ENCODE results near the gene SPOCK1.

The SPOCK1 gene

DNA sequence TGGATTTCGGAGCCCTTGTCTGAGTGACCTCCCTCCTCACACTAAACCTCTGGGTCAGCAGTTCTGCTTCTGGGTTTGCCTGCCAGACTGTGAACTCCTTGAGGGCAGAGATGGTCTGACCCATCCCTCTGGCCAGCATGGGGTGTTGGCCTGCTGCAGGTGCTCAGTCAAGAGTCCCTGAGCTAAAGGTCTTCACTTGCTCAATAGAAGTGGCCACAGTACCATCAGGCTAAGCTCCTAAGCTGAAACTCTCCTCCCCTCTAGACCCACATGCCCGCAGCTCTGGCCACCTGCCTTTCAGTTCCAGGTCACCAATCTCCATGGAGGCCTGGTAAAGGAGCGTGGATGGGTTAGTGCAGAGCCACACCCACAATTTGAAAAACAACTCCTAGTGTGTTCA is 316.6 kb downstream of the SPOCK1 start:
- no peak for DNase-seq

DNA sequence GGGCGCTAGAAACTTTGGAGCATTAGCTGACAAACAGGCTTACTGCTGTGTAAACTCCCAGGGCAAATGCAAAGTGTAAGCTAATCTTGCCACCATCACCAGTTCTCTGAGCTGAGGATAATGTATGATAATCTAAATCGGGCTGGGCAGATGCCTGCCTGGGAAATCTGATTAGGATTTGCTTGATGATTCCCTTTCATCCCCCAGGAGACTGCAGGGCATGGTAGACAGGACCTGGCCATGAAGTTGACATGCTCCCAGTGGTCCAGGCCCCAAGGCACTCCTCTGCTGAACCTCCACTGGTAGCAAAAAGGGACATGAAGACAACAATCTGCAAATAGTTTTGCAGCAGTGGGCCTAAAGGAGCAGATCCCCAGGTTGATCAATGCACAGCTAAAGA is 317.5 kb downstream of the SPOCK1 start:
- DNase-seq: no peak

DNA sequence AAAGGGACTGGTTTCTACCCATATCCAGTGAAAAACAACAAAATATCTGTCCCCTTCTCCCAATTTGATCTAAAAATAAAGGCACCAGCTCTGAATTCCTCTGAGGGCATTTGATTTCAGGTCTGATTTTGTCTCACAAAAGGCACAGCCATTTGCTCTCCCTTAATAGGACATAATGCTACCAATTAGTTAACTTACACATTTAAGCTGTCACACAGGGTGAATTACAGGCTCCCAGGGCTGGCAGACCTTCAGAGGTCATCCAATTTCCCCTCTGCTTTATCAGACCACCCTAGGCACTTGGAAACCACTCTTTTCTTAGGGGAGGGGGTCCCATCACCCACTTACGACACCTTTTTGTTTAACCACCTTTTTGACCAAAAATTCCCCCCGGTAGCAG is 319.9 kb downstream of the SPOCK1 start:
- DNase-seq: no peak

DNA sequence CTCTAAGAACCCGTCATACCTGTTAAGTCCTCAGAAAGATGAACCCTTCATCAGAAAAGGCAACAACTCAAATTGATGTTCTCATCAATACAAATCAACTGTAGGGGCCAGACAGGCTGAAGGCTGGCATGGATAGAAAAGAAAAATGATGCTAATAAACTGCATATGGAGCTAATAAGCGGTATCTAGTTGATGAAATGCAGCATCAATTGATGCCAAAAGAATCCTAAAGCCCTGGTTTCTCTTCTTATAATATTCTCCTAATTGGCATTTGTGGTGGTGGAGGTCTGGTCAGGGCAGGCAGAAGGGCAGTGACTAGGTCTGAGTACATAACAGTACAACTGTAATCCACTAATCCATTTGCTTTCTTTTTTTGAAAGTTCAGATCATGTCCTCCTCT is 322.5 kb downstream of the SPOCK1 start:
- DNase-seq: no peak

GRCh38 chr5:137176126-137176525 is 323.0 kb downstream of the SPOCK1 start:
- DNase-seq: no peak

DNA sequence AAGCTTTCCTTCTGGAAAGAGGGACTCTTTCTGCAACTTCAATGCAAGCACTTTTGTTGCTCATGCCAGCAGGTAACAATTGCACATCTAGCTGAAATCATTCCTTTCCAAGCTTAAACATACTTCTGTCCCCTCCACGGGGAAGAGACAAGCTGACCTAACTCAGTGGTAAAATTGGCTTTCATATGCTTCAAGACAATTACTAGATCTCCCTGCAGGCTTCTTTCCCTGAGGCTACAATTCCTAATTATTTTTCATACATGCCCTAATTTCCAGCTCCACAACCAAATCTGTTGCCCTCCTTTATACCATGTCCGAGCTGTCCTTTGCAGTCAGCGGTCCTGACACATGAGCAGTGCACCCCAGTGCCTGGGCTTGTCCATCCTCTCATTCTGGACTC is 324.9 kb downstream of the SPOCK1 start:
- DNase-seq: no peak

DNA sequence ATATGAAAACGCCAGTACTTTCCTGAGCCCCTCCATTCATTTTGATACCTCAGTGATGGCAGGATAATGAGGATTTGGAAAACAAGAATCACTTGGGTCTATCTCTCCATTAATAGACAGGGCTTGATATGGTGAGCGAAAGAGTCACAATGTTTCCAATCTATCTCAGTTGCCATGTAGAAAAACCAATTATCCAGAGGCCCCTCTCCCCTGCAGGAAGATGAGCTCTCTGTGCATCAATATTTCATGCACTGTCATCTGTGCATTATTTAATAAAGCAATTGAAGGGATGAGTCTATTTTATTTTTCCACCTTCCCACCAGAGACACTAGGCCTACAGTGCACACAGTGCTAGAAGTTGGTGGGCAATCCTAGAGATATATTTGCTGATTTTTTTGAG is 326.9 kb downstream of the SPOCK1 start:
- no peak for DNase-seq

DNA sequence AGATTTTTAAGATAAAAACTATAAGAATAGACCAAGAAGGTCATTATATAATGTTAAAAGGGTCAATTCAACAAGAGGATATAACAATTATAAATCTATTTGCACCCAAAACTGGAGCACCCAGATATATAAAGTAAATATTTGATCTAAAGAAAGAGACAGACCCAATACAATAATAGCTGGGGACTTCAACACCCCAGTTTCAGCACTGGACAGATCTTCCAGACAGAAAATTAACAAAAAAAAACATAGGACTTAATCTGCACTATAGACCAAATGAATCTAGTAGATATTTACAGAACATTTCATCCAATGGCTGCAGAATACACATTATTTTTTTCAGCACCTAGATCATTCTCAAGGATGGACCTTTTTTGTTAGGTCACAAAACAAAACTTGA is 331.9 kb downstream of the SPOCK1 start:
- DNase-seq: no peak

DNA sequence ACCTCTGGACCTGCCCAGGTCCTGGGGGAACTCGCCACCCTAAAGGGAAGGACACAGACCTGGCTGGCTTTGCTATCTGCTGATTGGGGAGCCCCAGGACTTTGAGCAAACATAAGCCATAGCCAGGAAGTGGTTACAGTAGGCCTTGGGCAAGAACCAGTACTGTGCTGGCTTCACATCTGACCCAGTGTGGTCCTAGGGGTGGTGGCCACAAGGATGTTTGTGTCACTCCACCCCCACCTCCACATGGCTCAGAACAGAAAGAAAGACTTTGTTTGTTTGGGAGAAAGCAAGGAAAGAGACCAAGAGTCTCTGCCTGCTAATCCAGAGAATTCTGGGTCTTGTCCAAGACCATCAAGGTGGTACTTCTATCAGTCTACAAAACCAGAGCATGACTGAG is 334.2 kb downstream of the SPOCK1 start:
- DNase-seq: no peak

- DNase-seq: no peak
Observed at GRCh38 chr5:137164536-137164935, 334.6 kb downstream of the SPOCK1 start.

DNA sequence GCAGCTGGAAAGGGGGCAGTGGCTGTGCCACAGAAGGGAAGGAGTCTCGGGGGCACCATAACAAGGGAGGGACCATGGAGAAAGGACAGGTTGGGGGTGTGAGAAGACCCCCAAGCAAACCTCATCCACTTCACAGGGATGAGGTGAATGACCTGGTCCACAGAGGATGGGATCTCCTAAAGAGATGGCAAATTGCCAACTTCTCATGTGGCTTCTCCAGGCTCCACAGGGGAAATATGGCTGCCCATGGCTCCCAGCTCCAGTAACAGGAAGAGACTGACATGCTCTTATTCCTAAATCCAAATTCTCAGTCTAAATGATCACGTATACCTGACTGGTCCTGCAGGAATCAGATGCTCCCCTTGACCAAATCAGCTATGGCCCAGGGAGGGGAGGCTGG is 340.4 kb downstream of the SPOCK1 start:
- no peak for DNase-seq

GRCh38 chr5:137156180-137156579 is 342.9 kb downstream of the SPOCK1 start:
- DNase-seq: no peak

GRCh38 chr5:137155261-137156000 is 343.7 kb downstream of the SPOCK1 start:
- no peak for DNase-seq

GRCh38 chr5:137152616-137153015 is 346.5 kb downstream of the SPOCK1 start:
- no peak for DNase-seq

- no peak for DNase-seq
Observed at GRCh38 chr5:137148655-137149054, 350.5 kb downstream of the SPOCK1 start.

GRCh38 chr5:137148159-137148558 is 351.0 kb downstream of the SPOCK1 start:
- no peak for DNase-seq

DNA sequence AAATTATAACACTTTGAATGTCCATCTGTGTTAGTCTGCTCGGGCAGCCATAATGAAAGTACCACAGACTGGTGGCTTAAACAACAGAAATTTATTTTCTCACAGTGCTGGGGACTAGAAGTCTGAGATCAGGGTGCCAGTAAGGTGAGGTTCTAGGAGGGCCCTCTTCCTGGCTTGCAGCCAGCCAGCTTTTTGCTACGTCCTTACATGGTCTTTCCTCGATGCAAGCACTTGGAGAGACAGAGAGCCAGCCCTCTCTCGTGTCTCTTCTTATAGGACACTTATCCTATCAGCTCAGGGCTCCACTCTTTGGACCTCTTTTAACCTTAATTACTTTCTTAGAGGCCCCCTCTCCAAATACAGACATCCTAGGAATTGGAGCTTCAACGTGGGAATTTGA is 351.8 kb downstream of the SPOCK1 start:
- no peak for DNase-seq

- DNase-seq: no peak
Observed at GRCh38 chr5:137146402-137146890, 352.7 kb downstream of the SPOCK1 start.

DNA sequence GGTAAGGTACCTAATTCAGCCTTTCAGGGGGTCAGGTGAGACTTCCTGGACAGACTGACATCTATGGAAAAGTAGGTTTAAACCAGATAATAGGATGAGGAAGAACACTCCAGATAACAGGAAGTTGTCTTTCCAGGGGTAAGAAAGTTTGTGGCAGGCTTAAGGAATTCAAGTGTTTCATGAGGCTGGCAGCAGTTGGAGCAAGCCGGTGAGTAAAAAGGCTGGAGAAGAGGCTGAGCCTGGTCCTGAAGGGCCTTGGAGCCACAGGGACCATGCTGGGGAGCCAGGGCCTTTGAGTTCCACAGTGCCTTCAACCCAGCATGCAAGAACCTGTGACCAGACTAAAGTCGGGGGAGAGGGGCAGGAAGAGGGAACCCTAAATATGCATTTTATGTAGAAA is 353.4 kb downstream of the SPOCK1 start:
- DNase-seq: no peak

GRCh38 chr5:137144656-137145055 is 354.5 kb downstream of the SPOCK1 start:
- no peak for DNase-seq

DNA sequence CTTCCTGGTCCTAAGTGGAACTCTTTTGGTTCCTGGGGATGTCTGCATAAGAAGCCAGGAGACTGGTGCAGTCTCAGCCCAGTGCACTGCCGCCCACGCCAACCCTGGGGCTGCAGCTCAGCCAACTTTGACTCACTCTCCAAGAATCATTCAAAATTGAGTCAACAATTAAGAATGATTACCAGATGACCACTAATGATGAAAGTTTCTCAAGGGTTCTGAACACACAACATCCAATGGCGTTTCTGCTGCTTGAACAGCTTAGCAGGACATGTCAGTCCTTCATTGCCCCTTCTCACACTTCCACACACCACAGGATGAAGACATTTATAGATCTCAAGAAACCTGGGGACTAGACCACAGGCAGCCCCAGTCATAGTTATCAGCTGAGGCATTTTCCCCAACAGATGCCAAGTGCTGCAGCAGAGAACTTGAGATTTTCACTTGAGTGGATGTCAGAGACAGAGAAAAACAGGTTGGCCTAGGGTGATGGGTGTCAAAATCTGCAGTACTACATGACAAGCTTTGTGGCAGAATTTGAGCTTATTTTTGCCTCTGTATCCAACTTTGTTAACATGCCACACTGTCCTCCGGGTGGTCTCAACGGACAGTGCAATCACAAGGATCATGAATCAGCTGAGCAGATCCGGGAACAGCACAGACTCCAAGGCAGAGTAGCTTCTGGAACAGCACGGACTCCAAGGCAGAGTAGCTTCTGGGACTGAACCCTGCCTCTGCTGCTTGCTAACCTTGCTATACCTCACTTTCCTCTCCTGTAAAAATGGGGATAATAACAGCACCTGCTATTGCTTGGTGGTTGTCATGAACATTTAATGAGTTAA is 356.1 kb downstream of the SPOCK1 start:
- DNase-seq: no peak

DNA sequence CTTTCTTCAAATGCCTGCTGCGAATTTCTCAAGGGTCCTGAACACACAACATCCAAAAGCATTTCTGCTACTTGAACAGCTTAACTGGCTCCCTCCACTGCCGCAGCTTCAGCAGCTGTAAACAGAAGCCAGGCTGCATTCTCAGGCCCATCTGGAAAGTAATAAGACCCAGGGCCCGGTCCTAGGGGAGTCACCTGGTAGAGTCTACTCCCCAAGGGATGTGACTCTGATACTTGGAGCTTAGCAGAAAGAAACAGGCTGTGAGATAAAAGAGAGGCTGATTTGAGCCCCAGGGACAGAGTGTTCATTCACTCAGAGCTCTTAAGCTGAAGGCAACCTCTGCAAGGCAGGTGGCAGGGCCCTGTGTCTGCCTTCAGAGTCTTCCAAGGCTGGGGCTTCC is 356.8 kb downstream of the SPOCK1 start:
- DNase-seq: no peak

GRCh38 chr5:137141779-137142178 is 357.3 kb downstream of the SPOCK1 start:
- no peak for DNase-seq

DNA sequence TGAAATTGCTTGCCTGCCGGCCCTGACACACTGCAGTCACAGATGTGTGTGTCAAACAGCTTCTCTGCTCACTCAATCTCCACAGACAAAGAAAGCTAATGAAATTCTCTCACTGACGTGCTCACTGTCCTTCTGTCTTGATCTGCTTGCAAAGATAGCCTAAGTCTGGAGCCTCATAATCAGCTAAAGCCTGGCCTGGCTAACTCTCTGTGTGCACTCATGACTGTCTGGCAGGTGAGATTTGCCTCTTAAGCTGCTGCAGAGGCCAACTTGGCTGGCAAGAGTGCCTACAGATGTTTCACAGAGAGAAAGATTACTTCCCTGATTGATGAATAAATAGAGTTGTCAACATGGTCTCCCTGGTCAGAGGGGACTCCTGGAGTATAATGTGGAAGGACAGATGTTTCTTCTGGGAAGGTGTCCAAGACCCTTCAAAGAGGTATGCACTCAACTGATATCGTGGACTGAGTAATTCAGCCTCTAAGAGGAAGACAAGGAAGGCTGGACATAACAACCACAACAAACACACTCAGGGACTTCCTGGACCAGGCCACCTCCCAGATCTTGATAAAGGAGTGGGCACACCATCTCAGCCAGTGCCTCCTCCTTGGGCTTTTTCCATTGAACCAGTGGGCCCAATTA is 362.0 kb downstream of the SPOCK1 start:
- DNase-seq: no peak
